Left hindlimb (tissue), 1 donor: ENCODE data around the gene MDK.

Experiments
- DNase-seq: peaks from one replicate; pipeline ENCODE4 v3.0.0-alpha.2; 2018

The MDK gene, protein sequence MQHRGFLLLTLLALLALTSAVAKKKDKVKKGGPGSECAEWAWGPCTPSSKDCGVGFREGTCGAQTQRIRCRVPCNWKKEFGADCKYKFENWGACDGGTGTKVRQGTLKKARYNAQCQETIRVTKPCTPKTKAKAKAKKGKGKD

DNA sequence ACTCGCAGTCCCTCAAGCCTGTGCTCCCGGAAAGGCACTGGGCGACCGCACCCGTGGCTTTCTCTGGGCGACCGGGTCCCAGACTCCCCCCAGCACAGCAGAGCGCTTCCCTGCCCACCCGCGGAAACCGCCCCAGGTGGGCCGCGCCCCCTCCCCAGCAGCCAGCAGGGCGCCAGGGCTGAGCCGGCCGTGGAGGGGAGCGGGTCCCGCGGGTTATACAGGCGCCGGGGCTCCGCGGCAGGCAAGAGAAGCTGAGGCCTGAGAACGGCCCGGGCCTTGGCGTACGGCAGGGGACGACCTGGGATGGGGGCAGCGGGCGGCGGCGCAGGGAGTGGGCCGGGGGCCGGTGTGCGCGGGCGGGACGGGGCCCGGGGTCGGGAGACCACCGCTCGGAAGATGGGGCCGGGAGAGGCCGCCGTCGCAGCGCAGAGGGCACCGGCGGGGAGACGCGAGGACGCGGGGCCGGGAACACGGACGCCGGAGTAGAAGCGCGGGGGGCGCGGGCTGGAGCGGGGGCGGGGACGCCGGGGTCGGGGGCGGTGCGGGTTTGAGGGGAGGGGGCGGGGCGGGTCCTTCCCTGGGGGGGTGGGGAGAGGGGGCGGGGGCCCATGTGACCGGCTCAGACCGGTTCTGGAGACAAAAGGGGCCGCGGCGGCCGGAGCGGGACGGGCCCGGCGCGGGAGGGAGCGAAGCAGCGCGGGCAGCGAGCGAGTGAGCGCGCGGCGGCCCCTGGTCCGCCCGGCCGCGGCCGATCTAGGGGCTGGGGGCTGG, at the start of gene MDK:
Gene MDK (plus strand): TSS at position 622 of the 771 bp plus-strand sequence. CDS start 389 bp downstream, outside the sequence.
- peak; percentile 80 for DNase-seq

GRCh38 chr11:46332093-46332567, 49.3 kb upstream of the MDK start:
- DNase-seq, result no peak

GRCh38 chr11:46332568-46333393, 48.7 kb upstream of the MDK start:
- no peak for DNase-seq

DNA sequence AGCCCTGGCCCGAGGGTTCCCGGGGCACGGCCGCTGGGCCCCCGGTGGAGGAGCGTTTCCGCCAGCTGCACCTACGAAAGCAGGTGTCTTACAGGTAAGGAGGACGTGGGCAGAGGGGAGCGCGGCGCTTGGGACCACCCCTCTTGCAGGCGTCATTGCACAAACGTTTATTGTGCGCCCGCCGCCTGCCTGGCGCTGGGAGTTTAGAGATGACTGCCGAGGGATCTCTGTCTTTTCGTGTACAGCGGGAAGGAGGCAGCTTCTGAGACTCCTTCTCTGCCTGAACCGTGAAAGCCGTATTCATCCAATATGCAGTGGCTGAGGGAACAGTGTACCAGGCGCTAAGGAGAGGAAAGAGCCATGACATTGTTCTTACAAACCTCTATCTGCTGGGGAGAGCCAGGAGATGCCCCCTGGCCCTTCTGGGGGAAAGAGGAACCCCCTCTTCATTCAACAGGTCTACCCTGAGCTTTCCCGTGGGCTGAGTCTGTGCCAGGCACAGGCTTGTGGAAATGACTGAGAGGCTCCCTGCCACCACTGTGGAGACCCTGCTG, 48.0 kb upstream of the MDK start:
- DNase-seq, result no peak

DNA sequence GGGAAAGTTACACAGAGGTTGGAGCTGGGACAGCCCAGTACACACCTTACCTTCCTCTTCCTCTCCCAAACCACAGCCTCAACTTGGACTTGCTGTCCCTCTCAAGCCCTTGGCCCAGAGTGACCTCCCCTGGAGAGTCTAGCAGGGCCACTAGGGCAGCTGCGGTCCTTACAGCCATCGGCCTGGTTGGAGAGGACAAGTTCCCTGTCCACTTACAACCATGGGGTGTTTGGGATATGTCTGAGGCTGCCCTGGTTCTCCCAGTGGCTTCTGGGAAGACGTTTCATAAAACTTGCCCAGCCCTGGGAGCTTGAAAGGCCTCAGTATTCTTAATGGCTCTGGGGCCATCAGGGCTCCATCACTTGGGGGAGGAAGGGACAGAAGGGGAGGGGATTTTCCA, 47.3 kb upstream of the MDK start:
- DNase-seq, result no peak

DNA sequence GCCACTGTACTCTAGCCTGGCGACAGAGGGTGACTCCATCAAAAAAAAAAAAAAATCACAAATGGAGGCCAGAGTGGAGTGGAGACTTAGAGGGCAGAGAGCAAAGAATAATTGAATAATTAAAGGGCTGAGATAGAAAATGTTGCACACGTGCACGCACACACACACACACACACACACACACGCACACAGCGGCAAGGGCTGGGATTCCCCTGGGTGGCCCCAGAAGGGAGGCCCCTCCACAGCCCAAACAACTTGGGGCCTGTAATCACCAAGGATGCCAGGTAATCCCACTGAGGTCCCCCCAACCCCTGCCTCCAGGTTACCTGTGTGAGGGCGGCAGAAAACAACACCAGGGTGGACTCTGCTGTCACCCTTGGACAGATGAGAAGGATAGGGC, 46.2 kb upstream of the MDK start:
- no peak for DNase-seq

DNA sequence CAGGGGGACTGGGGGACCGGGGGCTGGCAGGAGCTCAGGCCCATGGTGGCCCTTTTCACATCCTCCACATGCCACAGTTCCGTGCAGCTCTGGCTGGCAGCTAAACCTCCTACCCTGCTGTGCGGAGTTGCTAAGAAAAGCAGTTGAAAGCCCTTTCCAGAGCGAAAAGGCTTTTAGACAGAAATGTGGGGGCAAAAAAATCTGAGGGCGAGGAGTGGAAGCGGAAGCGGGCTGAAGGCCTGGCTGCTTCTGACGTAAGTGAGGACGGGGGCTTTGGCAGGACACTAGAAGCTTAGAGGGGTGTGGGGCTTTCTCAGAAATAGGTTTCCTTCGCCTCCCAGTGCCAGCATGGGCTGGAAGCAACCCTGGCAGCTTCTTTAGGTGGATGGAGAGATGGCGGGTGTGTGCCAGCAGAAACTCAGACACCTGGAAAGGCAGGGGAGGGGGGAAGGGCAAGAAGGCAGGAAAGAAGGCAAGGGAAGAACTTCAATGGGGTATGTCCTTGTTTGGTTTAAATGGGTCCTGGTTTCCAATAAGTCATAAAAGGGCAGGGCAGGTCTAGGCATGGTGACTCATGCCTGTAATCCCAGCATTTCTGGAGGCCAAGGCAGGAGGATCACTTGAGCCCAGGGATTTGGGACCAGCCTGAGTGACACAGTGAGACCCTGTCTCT, 45.4 kb upstream of the MDK start:
- DNase-seq, result peak; percentile 58

DNA sequence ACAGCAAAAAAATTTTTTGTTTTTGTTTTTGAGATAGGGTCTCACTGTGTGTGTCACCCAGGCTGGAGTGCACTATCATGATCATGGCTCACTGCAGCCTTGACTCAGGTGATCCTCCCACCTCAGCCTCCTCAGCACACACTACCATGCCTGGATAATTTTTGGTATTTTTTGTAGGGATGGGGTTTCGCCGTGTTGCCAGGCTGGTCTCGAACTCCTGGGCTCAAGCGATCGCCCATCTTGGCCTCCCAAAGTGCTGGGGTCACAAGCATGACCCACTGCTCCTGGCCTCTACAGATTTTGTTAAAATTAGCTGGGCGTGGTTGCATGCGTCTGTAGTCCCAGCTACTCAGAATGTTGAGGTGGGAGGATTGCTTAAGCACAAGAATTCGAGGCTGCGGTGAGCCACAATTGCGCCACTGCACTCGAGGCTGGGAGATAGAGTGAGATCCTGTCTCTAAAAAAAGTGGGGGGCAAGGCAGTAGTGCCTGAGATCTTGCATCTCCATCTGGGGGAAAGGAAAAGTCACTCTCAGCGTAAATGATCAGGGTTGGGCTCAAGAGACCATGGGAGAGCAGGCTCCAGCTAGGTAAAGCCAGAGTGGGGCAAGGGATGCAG, 44.8 kb upstream of the MDK start:
- DNase-seq, result no peak

GRCh38 chr11:46337626-46338345, 43.7 kb upstream of the MDK start:
- no peak for DNase-seq

- no peak for DNase-seq
Measured at GRCh38 chr11:46338636-46338987, 42.9 kb upstream of the MDK start.

DNA sequence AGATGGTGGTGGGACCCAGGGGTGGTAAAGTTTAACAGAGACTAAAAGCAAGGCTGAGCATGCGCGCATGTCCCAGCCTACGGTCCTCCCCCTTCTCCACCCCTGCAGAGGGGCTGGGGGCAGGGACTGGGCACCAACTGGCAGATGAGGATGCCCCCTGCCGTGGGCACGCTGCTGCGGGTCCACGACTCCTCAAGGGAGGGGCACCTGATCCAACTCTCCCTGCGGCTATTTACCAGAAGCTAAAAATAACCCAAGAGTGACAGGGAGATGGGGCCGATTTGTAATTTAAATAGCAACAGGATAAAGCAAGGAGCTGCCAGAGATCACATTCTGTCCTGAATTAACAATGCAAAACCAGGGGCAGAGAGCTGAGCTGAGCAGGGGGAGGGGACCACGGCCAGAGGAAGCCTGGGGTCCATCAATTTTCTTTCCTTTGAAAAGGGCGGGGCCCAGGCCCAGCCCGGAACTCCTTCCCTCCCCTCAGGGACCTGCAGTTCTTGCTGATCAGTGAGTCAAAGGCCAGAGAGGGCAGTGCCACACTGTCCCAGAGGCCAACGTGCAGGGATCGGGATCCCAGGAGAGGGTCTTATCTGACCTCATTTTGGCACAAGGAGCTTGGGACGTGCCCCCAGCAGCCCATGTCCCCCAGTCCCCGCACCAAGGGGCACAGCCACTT, 42.3 kb upstream of the MDK start:
- no peak for DNase-seq

GRCh38 chr11:46339816-46340215, 41.7 kb upstream of the MDK start:
- DNase-seq, result no peak

DNA sequence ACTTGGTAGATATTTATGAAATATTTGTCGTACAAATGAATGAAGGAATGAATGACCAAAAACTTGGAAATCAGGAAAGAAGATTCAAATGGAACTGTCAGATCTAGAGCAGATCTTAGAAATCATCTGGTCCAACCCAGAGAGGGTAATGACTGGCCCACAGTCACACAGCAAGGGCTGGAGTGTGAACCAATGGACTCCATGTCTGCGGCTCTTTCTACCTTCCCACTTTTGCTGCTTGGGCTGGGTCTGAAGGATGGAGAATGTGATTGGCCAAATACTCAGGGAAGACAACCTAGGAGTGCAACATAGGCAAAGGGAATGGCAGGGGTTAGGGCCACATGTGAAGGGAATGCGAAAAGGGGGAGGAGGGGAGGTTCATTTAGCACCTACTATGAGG, 40.0 kb upstream of the MDK start:
- DNase-seq, result no peak

DNA sequence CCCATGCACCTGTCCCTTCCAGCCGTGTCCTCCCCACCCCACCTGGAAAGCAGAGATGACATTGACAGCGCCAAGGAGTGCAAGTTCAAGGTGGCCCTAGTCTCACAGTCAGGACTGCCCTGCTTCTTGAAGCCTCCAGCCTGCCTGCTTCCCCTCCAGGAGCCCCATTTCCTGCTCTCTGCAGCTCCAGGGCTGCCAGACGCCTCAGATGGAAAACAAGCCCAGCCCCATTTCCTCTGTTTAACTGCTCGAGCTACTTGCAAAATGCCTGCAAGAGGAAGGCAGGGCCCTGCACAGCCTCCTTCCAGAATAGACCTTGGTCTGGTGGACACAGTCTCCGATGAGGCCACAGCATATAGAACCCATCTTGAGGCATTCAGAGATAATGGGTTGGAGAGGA, 39.2 kb upstream of the MDK start:
- DNase-seq, result peak; percentile 79

DNA sequence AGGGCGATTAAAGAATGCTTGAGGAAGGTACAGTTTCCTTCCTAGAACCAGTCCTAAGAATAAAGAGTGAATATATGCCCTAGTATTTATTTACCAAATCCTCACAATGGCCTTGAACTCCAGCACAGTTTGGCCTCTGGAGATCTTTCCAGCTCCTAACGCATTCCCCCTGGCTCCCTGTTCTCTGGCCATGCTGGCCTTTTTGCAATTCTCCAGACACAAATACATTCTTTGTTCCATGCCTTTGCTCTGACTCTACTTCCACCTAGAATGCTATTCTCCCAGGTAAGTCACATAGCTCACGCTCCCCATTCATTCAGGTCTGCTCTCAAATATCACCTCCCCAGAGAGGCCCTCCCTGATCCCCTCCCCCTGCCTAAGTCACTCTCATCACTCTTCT, 37.9 kb upstream of the MDK start:
- DNase-seq, result no peak

- DNase-seq, result no peak
Measured at GRCh38 chr11:46345131-46345597, 36.3 kb upstream of the MDK start.

GRCh38 chr11:46345881-46346484, 35.5 kb upstream of the MDK start:
- DNase-seq, result no peak

DNA sequence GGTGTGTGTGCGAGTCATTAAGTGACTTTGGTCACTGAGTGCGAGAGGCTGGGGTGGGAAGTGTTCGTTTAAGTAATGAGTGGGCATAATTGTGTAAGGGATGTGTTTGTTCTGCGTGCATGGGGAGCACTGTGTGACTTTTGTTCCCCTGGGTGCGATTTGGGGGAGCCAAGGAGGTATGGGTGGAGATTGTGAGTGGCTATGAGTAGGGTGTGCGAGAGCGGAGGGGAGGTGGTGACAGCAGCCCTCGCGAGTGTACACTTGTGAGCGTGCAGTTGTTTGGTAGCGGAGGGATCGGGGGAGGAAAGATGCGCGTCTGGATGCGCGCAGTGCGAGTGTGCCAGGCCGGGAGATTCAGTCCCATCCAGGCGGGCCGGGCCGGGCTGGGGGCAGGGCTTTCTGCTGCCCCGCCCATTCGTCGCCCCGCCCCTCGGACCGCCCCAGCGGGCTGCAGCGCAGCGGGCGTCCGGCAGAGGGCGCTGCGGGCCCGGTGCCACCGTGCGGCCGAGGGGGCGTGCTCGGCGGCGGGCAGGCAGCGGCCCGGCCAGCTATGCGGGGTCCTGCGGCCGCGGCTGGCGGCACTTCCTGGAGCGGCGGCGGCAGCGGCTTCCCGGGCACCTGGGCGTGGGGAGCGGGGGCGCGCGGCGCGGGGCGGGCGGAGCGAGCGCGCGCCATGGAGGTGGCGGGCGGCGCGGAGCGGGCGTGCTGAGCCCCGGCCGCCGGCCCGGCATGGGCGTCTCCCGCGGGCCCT, 34.4 kb upstream of the MDK start, which contains the start of gene DGKZ:
Gene DGKZ (plus strand): TSS at position 578 of the 751 bp plus-strand sequence. CDS start 197 bp downstream, outside the sequence.
- peak; percentile 86 for DNase-seq

DNA sequence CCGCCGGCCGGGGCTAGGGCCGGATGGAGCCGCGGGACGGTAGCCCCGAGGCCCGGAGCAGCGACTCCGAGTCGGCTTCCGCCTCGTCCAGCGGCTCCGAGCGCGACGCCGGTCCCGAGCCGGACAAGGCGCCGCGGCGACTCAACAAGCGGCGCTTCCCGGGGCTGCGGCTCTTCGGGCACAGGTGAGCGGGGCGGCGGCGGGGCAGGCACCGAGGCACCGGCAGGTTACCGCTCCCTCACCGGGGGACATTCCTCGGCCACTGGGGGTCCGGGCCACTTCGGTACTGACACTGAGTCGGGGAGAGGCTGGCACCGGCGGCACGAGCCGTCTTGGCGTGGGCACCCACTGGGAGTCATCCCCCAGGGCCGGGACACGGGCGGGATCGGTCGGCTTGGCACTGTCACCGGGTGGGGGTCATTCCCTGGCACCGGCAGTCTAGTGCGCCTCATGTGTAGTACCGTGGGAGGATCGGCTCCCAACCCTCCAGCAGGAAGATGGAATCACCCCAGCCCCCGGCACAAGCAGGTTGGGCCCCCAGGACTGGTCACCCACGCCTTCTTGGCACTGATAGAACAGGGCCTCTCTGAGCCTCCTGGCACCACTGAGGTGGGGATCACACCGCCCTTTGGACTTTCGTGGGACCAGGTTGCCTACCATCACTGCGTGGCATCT, 33.7 kb upstream of the MDK start:
- DNase-seq, result no peak
